ENCODE measurements around the gene STAM2. TPM values are rescaled to one million over a fixed set of nuclear protein-coding genes. Genes with fewer than 3 reads are reported as not detected.
"Not testable (repeated sequence)": the region's sequence is repeated elsewhere in the genome, so short reads cannot be mapped to it uniquely, and the experiment has no call there.

Gene STAM2
- total RNA-seq, 1 experiment from 2014 or later: 24.4 TPM

DNA sequence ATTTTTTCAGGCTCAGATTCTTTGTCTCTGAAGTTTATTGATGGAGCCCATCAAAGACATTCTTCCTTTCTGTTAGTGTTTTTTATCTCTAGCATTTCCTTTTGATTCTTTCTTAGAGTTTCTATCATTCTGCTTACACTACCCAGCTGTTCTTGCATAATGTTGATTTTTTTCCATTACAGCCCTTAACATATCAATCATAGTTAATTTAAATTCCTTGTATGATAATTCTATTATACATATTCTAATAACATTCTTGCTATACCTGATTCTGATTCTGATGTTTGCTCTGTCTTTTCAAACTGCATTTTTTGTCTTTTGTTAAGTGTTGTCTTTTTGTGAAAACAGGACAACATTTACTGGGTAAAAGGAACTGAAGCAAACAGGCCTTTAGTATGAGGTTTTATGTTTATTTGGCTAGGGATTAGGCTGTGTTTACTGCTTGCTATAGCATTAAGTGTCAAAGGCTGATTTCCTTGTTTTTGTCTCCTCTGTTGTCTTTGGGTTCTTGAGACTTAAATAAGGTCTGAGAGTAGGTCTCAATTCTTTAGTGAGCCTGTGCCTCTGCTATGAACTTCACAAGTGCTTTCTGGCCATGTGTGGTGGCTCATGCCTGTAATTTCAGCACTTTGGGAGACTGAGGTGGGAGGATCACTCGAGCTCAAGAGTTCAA lies 8.0 kb upstream of the STAM2 start:
- BruUV-seq (replicated peaks): no TSS peak
- Mint-ChIP-seq H3K4me1 (ENCODE audit: low read depth, unreplicated experiment) (peaks cover 15% of the 10 kb centered on the region), H3K9me3 (ENCODE audit: unreplicated experiment) (peaks cover 44% of the 10 kb centered on the region), H3K27ac (ENCODE audit: unreplicated experiment) (peak overlapping the region; percentile 84), H3K27me3 (ENCODE audit: insufficient read depth, unreplicated experiment) (no peaks in the 10 kb centered on the region), H3K36me3 (ENCODE audit: insufficient read depth, unreplicated experiment) (peaks cover 17% of the 10 kb centered on the region), H3K4me3 (ENCODE audit: unreplicated experiment) (peak overlapping the region; percentile 22)
- peak in 1 of 2 experiments; percentile 54 for DNase-seq
- peaks cover 18% of the 10 kb centered on the region for H3K4me1 ChIP-seq
- TF ChIP-seq, protein P1, sequence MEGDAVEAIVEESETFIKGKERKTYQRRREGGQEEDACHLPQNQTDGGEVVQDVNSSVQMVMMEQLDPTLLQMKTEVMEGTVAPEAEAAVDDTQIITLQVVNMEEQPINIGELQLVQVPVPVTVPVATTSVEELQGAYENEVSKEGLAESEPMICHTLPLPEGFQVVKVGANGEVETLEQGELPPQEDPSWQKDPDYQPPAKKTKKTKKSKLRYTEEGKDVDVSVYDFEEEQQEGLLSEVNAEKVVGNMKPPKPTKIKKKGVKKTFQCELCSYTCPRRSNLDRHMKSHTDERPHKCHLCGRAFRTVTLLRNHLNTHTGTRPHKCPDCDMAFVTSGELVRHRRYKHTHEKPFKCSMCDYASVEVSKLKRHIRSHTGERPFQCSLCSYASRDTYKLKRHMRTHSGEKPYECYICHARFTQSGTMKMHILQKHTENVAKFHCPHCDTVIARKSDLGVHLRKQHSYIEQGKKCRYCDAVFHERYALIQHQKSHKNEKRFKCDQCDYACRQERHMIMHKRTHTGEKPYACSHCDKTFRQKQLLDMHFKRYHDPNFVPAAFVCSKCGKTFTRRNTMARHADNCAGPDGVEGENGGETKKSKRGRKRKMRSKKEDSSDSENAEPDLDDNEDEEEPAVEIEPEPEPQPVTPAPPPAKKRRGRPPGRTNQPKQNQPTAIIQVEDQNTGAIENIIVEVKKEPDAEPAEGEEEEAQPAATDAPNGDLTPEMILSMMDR (IDR thresholded peaks at IDR 0.05; ENCODE audit: insufficient read depth in 1 of 2, low read depth in 1 of 2, low read length in 1 of 2, severe bottlenecking in 1 of 2, unreplicated experiment in 1 of 2): no peak
- CTCF ChIA-PET: interaction anchor here (0.6 kb wide), 2 partner anchors 147 to 444 kb away, joined by 3 to 10 read pairs; no protein-coding TSS in a partner anchor
- H3K4me3 ChIP-seq (ENCODE audit: low read depth, low read length): no peak overlapping the region
- H3K27me3 ChIP-seq (replicated peaks; ENCODE audit: control insufficient read depth, insufficient read depth, low read length): no peaks in the 10 kb centered on the region
- H3K9me3 ChIP-seq: peaks cover 15% of the 10 kb centered on the region; the same call in 1 of the 2 replicates
- intact Hi-C loops (cut with micrococcal nuclease; ENCODE audit: unreplicated experiment): loop anchor here (1.0 kb wide), 1 partner anchor 15 kb away; no protein-coding TSS in a partner anchor
- POLR2A ChIA-PET: no interaction called here
- H3K36me3 ChIP-seq (ENCODE audit: control insufficient read depth, insufficient read depth, low read length): no peaks in the 10 kb centered on the region

DNA sequence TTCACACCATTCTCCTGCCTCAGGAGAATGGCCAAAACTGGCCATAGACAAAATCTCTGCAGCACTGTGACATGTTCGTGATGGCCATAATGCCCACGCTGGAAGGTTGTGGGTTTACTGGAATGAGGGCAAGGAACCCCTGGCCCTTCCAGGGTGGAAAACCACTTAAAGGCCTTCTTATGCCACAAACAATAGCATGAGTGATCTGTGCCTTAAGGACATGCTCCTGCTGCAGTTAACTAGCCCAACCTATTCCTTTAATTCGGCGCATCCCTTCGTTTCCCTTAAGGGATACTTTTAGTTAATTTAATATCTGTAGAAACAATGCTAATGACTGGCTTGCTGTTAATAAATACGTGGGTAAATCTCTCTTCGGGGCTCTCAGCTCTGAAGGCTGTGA lies 2.1 kb upstream of the STAM2 start:
- H3K27ac Mint-ChIP-seq (ENCODE audit: unreplicated experiment); H3K4me3 Mint-ChIP-seq (ENCODE audit: unreplicated experiment); H3K27me3 ChIP-seq (replicated peaks; ENCODE audit: control insufficient read depth, insufficient read depth, low read length); DNase-seq; H3K27me3 Mint-ChIP-seq (ENCODE audit: insufficient read depth, unreplicated experiment); H3K9me3 ChIP-seq; POLR2A ChIA-PET; H3K36me3 Mint-ChIP-seq (ENCODE audit: insufficient read depth, unreplicated experiment); H3K36me3 ChIP-seq (ENCODE audit: control insufficient read depth, insufficient read depth, low read length); H3K4me3 ChIP-seq (ENCODE audit: low read depth, low read length); CTCF ChIA-PET; BruUV-seq (replicated peaks): not testable (repeated sequence)
- intact Hi-C loops (cut with micrococcal nuclease; ENCODE audit: unreplicated experiment): loop anchor here (5.0 to 10.0 kb wide), 3 partner anchors 160 to 565 kb away; partner anchors contain the start of gene FMNL2
- peaks cover 16% of the 10 kb centered on the region; the same call in 1 of the 2 replicates for H3K4me1 ChIP-seq
- H3K4me1 Mint-ChIP-seq (ENCODE audit: low read depth, unreplicated experiment): peaks cover 21% of the 10 kb centered on the region
- H3K9me3 Mint-ChIP-seq (ENCODE audit: unreplicated experiment): peaks cover 29% of the 10 kb centered on the region

DNA sequence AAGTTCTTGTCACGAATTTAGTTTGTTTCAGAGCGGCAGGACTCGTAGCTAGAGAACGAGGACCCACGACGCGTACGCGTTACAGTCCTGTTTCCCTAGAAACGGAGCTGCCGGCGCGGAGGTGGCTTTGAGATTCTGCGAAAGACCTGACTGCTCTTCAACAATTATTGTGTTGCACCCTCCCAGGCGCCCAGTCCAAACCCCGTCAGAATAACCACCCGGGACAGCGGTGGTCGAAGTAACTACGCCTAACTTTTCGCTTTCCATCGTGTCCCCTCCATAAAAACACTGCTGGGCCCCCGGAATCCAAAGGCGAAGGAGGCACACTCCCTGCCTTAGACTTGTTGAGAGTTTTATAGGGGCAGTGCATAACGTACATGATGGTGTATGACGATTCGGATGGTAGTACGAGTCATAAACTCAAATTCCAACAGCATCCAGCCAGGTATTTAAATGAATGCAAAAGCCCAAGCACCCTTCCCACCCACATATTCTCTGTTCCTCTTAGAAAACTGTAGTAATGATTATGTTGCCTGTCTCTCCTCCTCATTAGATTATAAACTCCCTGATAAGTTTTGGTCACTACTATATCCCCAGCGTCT lies 651 bp upstream of the STAM2 start:
- ChIA-PET CTCF (interaction anchor here (0.7 to 2.0 kb wide), 9 partner anchors 10 to 541 kb away, joined by 3 to 17 read pairs (median 5); partner anchors contain the start of gene PRPF40A), POLR2A (interaction anchor here (0.6 to 1.0 kb wide), 4 partner anchors 310 to 1031 kb away, joined by 3 read pairs; no protein-coding TSS in a partner anchor)
- H3K4me3 ChIP-seq (ENCODE audit: low read depth, low read length): peak overlapping the region; percentile 84
- H3K27ac Mint-ChIP-seq (ENCODE audit: unreplicated experiment): peak overlapping the region; percentile 99
- no peaks in the 10 kb centered on the region for H3K36me3 ChIP-seq (ENCODE audit: control insufficient read depth, insufficient read depth, low read length)
- H3K4me1 Mint-ChIP-seq (ENCODE audit: low read depth, unreplicated experiment): peaks cover 33% of the 10 kb centered on the region
- no peaks in the 10 kb centered on the region for H3K27me3 ChIP-seq (replicated peaks; ENCODE audit: control insufficient read depth, insufficient read depth, low read length)
- H3K36me3 Mint-ChIP-seq (ENCODE audit: insufficient read depth, unreplicated experiment): peaks cover 6% of the 10 kb centered on the region
- H3K4me1 ChIP-seq: peaks cover 27% of the 10 kb centered on the region
- intact Hi-C loops (cut with micrococcal nuclease; ENCODE audit: unreplicated experiment): loop anchor here (1.0 to 10.0 kb wide), 6 partner anchors 161 to 566 kb away; partner anchors contain the start of gene FMNL2
- H3K9me3 Mint-ChIP-seq (ENCODE audit: unreplicated experiment): peaks cover 28% of the 10 kb centered on the region
- no TSS peak for BruUV-seq (replicated peaks)
- TF ChIP-seq, protein P1 (IDR thresholded peaks at IDR 0.05; ENCODE audit: insufficient read depth in 1 of 2, low read depth in 1 of 2, low read length in 1 of 2, severe bottlenecking in 1 of 2, unreplicated experiment in 1 of 2): peak in 1 of 2 experiments; percentile 24
- H3K9me3 ChIP-seq: peaks cover 5% of the 10 kb centered on the region; the same call in 1 of the 2 replicates
- H3K4me3 Mint-ChIP-seq (ENCODE audit: unreplicated experiment): peak overlapping the region; percentile 97
- H3K27me3 Mint-ChIP-seq (ENCODE audit: insufficient read depth, unreplicated experiment): no peaks in the 10 kb centered on the region
- no peak for DNase-seq

Data from Caco-2 (cell line).